HCT116 (cell line): Measurements from ENCODE around the gene NFS1.

ENCODE experiments used
- CEBPB ChIP-seq: IDR thresholded peaks from 2 replicates; pipeline ENCODE4 v1.6.1; 2012; ENCODE audit warnings: low read depth
- CTCF ChIP-seq, 3 experiments: fragments of 200-600 bp in 1 of 3; sonication (generic) in 1 of 3; IDR thresholded peaks in 2 of 3; conservative IDR thresholded peaks in 1 of 3; 2 replicates each; pipeline ENCODE4 v1.5.1; 2012 to 2017; ENCODE audit warnings: low read depth in 2 of 3, low read length in 2 of 3, antibody characterized with exemption in 1 of 3, borderline replicate concordance in 1 of 3, control low read depth in 1 of 3, mild to moderate bottlenecking in 1 of 3, mixed read lengths in 1 of 3, mixed run types in 1 of 3, moderate library complexity in 1 of 3; ENCODE audit not compliant: insufficient read depth in 1 of 3
- POLR2A ChIP-seq: IDR thresholded peaks from 2 replicates; pipeline ENCODE4 v1.7.0; 2011; ENCODE audit warnings: borderline replicate concordance; ENCODE audit not compliant: insufficient read depth, insufficient read length; ENCODE audit errors: extremely low read depth
- RAD21 ChIP-seq: IDR thresholded peaks from 2 replicates; pipeline ENCODE4 v1.6.1; 2012; ENCODE audit warnings: low read depth, mild to moderate bottlenecking
- SP1 ChIP-seq: IDR thresholded peaks from 2 replicates; pipeline ENCODE4 v1.6.1; 2012; ENCODE audit warnings: low read depth
- TF ChIP-seq, protein P1 (sequence below): IDR thresholded peaks from 2 replicates; pipeline ENCODE4 v1.6.1; 2012

DNA sequence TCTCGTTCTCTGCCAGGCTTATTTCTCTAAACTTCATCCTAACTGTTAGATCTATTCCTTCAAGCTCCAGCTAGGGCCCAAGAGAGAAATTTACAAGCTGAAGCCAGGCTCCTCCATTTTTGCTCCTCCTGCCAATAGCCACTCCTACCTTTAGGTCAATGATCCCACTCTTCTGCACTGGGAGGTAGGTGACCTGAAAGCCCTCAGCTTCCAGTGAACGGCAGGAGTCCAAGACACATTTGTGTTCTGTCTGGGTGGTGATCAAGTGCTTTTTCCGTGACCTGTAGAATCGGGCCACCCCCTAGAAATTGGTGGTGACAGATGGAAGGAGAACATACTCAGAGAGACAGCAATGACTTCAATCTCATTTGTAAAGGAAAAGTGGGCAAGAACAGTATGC is 8.9 kb downstream of the NFS1 start:
- no peak for TF ChIP-seq CTCF (IDR thresholded peaks at IDR 0.05 in 2 of 3, conservative IDR thresholded peaks at IDR 0.05 in 1 of 3; ENCODE audit: borderline replicate concordance in 1 of 3, insufficient read depth in 1 of 3, low read depth in 2 of 3, low read length in 2 of 3)
- no peak for TF ChIP-seq SP1
- TF ChIP-seq, protein P1, sequence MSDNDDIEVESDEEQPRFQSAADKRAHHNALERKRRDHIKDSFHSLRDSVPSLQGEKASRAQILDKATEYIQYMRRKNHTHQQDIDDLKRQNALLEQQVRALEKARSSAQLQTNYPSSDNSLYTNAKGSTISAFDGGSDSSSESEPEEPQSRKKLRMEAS = no peak
- TF ChIP-seq CEBPB = no peak
- TF ChIP-seq RAD21 = no peak
- TF ChIP-seq POLR2A = no peak
